WI38 (cell line): Measurements from ENCODE around the gene EDEM3.

Experiments
- H3K4me3 ChIP-seq: 2 replicates; pipeline ENCODE4 v1.5.1; 2011; ENCODE audit warnings: low read depth, mild to moderate bottlenecking, control low read depth, low read length
- CTCF ChIP-seq: IDR thresholded peaks from 2 replicates; pipeline ENCODE4 v1.5.1; 2012; ENCODE audit warnings: low read depth, mild to moderate bottlenecking, control low read depth, low read length

Gene EDEM3

GRCh38 chr1:184754476-184755225 lies at the start of gene EDEM3:
TSS of gene EDEM3 (minus strand) at chr1:184754858. CDS start at chr1:184754646, 212 bp downstream.
- TF ChIP-seq CTCF: no peak
- peak within 1 kb of the TSS; percentile 96 for H3K4me3 ChIP-seq

- no peak overlapping the region for H3K4me3 ChIP-seq
- no peak for TF ChIP-seq CTCF
Measured at GRCh38 chr1:184804220-184804619, 49.6 kb upstream of the EDEM3 start.

GRCh38 chr1:184803180-184803492 lies 48.5 kb upstream of the EDEM3 start:
- TF ChIP-seq CTCF: no peak
- no peak overlapping the region for H3K4me3 ChIP-seq

- H3K4me3 ChIP-seq: no peak overlapping the region
- no peak for TF ChIP-seq CTCF
Measured at GRCh38 chr1:184802354-184803179, 47.9 kb upstream of the EDEM3 start.

GRCh38 chr1:184801503-184801902 lies 46.8 kb upstream of the EDEM3 start:
- no peak overlapping the region for H3K4me3 ChIP-seq
- TF ChIP-seq CTCF: no peak

- H3K4me3 ChIP-seq: no peak overlapping the region
- no peak for TF ChIP-seq CTCF
Measured at GRCh38 chr1:184800876-184801275, 46.2 kb upstream of the EDEM3 start.

GRCh38 chr1:184793967-184794366 lies 39.3 kb upstream of the EDEM3 start:
- H3K4me3 ChIP-seq: no peak overlapping the region
- no peak for TF ChIP-seq CTCF
